Measurements from ENCODE around the gene GPR107. TPM values are rescaled to one million over a fixed set of nuclear protein-coding genes. Genes with fewer than 3 reads are reported as not detected.

Gene GPR107
- total RNA-seq, 1 donor from 2014 or later = 29.4 TPM

DNA sequence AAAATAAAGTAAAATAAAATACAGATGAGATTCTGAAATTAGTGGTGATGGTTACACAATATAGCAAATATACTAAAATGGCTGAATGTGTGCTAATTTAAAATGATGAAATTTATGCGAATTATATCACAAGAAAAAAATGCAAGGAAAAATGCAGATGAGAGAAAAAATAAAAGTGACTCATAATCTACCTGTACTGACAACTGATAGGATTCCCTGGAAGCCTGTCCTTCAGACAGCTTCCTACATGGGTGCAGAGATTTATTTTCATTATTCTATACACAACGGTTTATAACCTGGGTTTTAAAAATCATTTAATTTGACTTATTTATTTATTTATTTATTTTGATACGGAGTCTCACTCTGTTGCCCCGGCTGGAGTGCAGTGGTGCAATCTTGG is 112.7 kb downstream of the GPR107 start:
- TF ChIP-seq, protein P1, sequence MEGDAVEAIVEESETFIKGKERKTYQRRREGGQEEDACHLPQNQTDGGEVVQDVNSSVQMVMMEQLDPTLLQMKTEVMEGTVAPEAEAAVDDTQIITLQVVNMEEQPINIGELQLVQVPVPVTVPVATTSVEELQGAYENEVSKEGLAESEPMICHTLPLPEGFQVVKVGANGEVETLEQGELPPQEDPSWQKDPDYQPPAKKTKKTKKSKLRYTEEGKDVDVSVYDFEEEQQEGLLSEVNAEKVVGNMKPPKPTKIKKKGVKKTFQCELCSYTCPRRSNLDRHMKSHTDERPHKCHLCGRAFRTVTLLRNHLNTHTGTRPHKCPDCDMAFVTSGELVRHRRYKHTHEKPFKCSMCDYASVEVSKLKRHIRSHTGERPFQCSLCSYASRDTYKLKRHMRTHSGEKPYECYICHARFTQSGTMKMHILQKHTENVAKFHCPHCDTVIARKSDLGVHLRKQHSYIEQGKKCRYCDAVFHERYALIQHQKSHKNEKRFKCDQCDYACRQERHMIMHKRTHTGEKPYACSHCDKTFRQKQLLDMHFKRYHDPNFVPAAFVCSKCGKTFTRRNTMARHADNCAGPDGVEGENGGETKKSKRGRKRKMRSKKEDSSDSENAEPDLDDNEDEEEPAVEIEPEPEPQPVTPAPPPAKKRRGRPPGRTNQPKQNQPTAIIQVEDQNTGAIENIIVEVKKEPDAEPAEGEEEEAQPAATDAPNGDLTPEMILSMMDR (IDR thresholded peaks at IDR 0.05; ENCODE audit: insufficient read depth, low read length, poor library complexity, severe bottlenecking) = no peak
- Histone ChIP-seq H3K4me3 (ENCODE audit: low read depth, low read length) (no peak overlapping the region), H3K36me3 (ENCODE audit: control insufficient read depth, insufficient read depth, low read length) (no peaks in the 10 kb centered on the region), H3K27me3 (ENCODE audit: control insufficient read depth, insufficient read depth, low read length) (no peaks in the 10 kb centered on the region)
- no peak for DNase-seq (ENCODE audit: low read depth)

DNA sequence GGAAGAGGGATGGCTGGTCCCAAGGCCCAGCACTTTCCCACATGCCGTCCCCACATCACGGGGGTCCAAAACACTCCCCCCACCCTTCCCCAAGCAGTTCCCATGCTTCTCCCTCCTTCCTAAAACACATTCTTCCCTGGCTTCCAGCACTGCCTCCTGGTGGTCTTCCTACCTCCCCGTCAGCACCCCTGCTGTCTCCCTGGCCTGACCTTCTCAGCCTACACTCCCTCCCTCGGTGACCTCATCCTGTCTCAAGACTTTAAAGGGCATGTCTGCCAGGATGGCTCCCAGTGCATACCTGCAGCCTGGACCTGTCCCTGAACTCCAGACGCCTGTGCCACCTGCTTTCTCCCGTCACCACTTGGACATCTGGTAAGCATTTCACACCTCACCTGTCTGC is 114.2 kb downstream of the GPR107 start:
- DNase-seq (ENCODE audit: low read depth) = no peak
- no peak overlapping the region for H3K4me3 ChIP-seq (ENCODE audit: low read depth, low read length)
- H3K36me3 ChIP-seq (ENCODE audit: control insufficient read depth, insufficient read depth, low read length) = no peaks in the 10 kb centered on the region
- TF ChIP-seq, protein P1 (IDR thresholded peaks at IDR 0.05; ENCODE audit: insufficient read depth, low read length, poor library complexity, severe bottlenecking) = peak; percentile 7
- H3K27me3 ChIP-seq (ENCODE audit: control insufficient read depth, insufficient read depth, low read length) = no peaks in the 10 kb centered on the region

DNA sequence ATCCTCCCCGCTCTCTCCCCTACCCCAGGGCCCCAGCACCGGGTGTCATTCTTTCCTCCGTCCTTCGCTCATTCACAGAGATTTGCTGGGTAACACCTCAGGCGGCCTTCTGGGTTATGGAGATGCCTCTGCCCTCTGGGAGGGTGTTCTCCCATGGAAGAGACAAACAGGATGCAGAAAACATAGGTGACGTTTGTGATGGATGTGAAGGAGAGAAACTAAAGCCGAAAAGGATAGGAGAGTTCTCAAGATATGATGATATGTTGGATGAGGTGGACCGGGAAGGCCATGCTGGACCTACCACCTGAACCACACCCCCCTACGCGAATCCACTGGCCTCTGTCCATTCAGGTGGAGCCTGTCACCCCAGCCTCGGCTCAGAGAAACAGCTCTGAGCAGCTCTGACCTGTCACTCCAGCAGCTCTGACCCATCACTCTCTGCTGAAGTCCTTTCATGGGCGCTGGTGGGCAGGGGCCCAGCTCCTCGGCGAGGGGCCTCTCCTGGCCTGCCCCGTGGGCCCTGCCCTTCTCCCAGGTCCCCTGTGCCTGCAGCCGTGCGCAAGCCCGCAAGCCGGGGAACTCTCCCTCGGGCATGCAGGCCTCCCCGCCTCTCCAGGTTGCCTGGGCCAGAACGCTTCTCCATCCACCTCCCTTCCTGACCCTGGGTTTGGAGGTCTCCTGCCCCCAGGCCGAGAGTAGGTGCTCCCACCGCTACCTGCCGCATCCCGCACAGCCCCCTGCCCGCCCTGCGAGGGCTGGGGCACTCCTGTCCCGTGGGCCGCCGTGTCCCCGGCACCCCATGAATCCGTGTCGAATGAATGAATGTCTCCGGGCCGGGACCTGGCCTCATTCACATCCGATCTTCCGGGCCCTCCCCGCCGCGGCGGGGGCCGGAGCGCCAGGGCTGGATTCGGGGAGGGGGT is 117.8 kb downstream of the GPR107 start:
- no peak for DNase-seq (ENCODE audit: low read depth)
- TF ChIP-seq, protein P1 (IDR thresholded peaks at IDR 0.05; ENCODE audit: insufficient read depth, low read length, poor library complexity, severe bottlenecking) = no peak
- no peaks in the 10 kb centered on the region for H3K27me3 ChIP-seq (ENCODE audit: control insufficient read depth, insufficient read depth, low read length)
- H3K36me3 ChIP-seq (ENCODE audit: control insufficient read depth, insufficient read depth, low read length) = peaks cover 1% of the 10 kb centered on the region
- H3K4me3 ChIP-seq (ENCODE audit: low read depth, low read length) = peak overlapping the region; percentile 42

DNA sequence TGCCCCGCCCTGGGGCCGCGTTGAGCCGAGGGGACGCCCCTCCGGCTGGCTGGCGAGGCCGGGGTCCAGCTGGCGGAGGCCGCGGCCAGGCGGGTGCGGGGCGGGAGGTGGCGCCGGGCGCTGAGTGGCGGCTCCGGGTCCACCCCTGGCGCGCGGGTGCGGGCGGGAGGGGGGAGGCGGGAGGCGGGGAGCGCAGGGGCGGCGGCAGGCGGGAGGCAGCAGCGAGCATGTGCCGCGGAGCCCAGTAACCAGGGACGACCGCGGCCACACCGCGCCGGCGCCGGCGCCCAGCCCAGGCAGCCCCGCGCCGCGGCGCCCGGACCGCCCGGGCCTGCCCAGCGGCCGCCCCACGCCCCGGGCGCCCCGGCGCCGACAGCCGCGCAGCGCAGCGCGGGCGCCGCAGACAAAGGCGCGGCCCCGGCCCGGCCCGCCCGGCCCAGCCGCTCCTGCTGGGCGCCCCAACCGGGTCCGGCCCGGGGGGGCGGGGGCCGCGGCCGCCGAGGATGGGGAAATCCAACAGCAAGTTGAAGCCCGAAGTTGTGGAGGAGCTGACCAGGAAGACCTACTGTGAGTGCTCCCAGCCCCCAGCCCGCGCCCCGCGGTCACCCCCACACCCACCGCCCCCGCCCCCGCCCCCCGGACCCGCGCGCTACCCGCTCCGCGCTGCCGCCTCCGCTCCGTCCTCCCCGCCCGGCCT is 118.6 kb downstream of the GPR107 start, which contains the start of gene NCS1:
Gene NCS1 (plus strand): TSS at position 244 of the 697 bp plus-strand sequence. CDS start 260 bp downstream, at position 504.
- Histone ChIP-seq H3K27me3 (ENCODE audit: control insufficient read depth, insufficient read depth, low read length) (no peaks in the 10 kb centered on the region), H3K4me3 (ENCODE audit: low read depth, low read length) (peak within 1 kb of the TSS; percentile 47), H3K36me3 (ENCODE audit: control insufficient read depth, insufficient read depth, low read length) (peaks cover 1% of the 10 kb centered on the region)
- TF ChIP-seq, protein P1 (IDR thresholded peaks at IDR 0.05; ENCODE audit: insufficient read depth, low read length, poor library complexity, severe bottlenecking) = no peak
- no peak for DNase-seq (ENCODE audit: low read depth)

DNA sequence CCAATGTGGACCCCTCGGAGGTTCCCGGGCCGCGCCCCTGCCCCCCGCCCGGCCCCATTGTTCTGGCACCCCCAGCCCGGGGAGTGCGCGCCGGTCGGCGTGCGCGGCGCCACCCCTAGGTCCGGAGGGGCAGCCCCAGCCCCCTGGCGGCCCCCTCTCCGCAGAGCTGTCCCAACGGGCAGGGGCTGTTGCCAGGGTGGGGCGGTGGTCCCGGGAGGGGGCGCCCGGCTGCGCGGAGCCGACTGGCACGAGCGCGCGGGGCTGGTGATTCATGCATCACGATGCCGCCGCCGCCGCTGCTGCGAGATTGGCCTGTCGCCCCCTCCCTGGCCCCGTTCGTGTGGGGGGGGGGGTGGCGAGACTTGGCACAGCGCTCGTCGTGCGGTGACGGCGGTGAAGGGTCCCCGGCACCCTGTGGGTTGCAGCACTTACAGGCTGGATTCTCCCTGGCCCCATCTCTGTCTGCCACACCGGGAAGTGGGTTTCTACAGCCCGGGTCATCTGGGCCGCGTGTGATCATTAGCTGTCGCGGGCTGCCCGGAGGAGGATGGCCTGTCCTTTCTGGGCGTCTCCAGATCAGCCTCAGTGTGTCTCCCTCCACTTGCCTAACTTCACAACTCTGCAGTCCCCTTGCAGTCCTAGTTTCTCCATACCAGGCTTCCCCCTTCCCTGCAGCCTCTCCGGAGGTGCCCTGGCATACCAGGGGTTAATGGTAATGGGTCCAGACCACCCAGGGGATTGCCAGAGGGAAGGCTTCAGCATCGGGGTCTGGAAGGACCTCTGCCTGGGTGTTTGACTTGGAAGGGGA is 119.4 kb downstream of the GPR107 start:
- Histone ChIP-seq H3K36me3 (ENCODE audit: control insufficient read depth, insufficient read depth, low read length) (peaks cover 1% of the 10 kb centered on the region), H3K27me3 (ENCODE audit: control insufficient read depth, insufficient read depth, low read length) (no peaks in the 10 kb centered on the region), H3K4me3 (ENCODE audit: low read depth, low read length) (peak overlapping the region; percentile 47)
- TF ChIP-seq, protein P1 (IDR thresholded peaks at IDR 0.05; ENCODE audit: insufficient read depth, low read length, poor library complexity, severe bottlenecking) = no peak
- DNase-seq (ENCODE audit: low read depth) = no peak

All from kidney epithelial cell (primary cell).